ENCODE results near the gene TNS1. TPM values are rescaled to one million over a fixed set of nuclear protein-coding genes. Genes with fewer than 3 reads are reported as not detected.

TNS1 gene
- 37.0 and 38.2 TPM in 2 replicates for total RNA-seq

GRCh38 chr2:218002845-218003180, at the start of gene TNS1:
TSS of gene TNS1 (minus strand) at chr2:218002995. CDS start at chr2:218002872, 123 bp downstream.

Small RNA genes within 50 kb of the gene (small RNA-seq; reads per million reads assigned to genes)
- not detected for gene MIR6809

Other genes starting within 250 kb of the TNS1 start
- not detected in 2 replicates for gene RUFY4, start 66.3 kb upstream of the TNS1 start, total RNA-seq
- gene CXCR2, start 123.0 kb upstream of the TNS1 start, total RNA-seq: not detected in 2 replicates
- not detected in 2 replicates for gene CXCR1, start 164.0 kb upstream of the TNS1 start, total RNA-seq
- gene ARPC2, start 214.2 kb upstream of the TNS1 start, total RNA-seq: 541 and 551 TPM in 2 replicates